ENCODE data around the gene C1orf122.

DNA sequence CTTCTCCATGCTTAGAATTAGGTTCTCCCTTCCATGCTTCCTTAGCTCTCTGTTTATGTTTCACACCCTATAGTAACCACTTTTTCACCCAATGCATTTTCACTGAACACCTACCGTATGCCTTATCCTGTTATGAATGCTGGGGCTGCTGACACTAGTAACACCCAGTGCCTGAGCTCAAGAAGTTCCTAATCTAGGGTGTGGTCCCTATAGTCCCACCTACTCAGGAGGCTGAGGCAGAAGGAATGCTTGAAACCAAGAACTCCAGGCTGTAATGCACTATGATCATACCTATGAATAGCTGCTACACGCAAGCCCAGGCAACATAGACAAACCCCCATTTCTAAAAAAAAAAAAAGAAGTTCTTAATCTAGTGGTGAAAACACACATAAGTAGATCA lies 48.1 kb upstream of the C1orf122 start:
- TF ChIP-seq POLR2A (IDR thresholded peaks at IDR 0.05) (no peak), CTCF (IDR thresholded peaks at IDR 0.05) (no peak)

Measured in lower leg skin (tissue), 3 donors.